ENCODE measurements around the gene PPP1R9A. TPM values are rescaled to one million over a fixed set of nuclear protein-coding genes. Genes with fewer than 3 reads are reported as not detected.

PPP1R9A gene
- total RNA-seq, 1 donor from 2014 or later = 19.9 TPM

DNA sequence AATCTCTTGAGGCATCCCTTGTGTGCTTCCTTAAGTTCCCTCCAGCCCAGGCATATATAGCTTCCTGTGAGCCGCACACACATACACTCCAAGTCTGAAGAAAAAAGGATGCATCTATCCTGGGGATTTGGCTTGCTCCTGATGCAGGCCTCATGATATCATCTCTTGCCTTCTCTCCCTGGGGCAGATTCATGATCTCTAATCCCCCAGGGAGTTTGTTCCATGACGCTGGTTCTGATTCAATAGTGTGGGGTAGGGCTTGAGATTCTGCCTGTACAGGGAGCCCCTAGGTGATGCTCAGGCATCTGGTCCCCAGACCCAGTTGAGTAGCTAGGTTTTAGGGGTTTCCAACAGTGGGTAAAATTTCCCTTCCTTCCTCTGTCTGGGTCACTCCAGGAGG is 415.5 kb downstream of the PPP1R9A start:
- DNase-seq (ENCODE audit: low read depth) = no peak
- H3K27me3 ChIP-seq (ENCODE audit: control insufficient read depth, insufficient read depth, low read length) = peaks cover 4% of the 10 kb centered on the region
- no peak overlapping the region for H3K4me3 ChIP-seq (ENCODE audit: low read depth, low read length)
- TF ChIP-seq, protein P1, sequence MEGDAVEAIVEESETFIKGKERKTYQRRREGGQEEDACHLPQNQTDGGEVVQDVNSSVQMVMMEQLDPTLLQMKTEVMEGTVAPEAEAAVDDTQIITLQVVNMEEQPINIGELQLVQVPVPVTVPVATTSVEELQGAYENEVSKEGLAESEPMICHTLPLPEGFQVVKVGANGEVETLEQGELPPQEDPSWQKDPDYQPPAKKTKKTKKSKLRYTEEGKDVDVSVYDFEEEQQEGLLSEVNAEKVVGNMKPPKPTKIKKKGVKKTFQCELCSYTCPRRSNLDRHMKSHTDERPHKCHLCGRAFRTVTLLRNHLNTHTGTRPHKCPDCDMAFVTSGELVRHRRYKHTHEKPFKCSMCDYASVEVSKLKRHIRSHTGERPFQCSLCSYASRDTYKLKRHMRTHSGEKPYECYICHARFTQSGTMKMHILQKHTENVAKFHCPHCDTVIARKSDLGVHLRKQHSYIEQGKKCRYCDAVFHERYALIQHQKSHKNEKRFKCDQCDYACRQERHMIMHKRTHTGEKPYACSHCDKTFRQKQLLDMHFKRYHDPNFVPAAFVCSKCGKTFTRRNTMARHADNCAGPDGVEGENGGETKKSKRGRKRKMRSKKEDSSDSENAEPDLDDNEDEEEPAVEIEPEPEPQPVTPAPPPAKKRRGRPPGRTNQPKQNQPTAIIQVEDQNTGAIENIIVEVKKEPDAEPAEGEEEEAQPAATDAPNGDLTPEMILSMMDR (IDR thresholded peaks at IDR 0.05; ENCODE audit: insufficient read depth, low read length, poor library complexity, severe bottlenecking) = no peak
- no peaks in the 10 kb centered on the region for H3K36me3 ChIP-seq (ENCODE audit: control insufficient read depth, insufficient read depth, low read length)

DNA sequence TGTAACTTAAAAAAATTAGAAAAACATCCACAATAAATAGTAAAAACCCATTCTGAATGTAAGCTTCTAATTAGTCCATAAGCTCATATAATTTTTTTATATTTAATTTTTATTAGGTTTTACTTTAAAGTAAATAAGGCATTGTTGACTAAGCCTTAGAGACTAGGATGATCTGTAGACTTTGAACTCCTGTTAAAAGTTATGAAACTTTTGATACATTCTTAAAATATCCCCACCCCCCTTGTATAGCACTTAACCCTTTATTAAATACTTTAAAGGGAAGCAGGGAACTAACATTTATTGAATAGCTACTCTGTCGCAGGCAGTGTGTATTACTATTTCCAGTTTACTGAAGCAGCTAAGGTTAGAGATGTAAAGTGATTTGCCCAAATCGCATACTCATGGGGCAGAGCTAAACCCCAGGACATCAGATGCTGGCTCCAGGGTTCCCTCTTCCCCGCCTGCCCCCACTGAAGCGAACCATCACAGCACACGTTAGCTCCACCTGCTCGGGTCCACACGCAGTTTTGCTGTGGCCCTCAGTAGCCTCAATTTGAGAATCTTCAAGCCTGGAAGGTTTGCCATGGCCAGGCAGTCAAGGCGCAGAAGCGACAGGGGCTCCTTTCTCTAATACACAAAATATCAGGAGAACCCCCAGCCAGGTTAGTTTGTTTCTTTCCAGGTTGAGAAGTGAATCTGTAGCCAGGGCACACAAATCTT is 416.2 kb downstream of the PPP1R9A start:
- Histone ChIP-seq H3K36me3 (ENCODE audit: control insufficient read depth, insufficient read depth, low read length) (no peaks in the 10 kb centered on the region), H3K4me3 (ENCODE audit: low read depth, low read length) (no peak overlapping the region), H3K27me3 (ENCODE audit: control insufficient read depth, insufficient read depth, low read length) (peaks cover 4% of the 10 kb centered on the region)
- TF ChIP-seq, protein P1 (IDR thresholded peaks at IDR 0.05; ENCODE audit: insufficient read depth, low read length, poor library complexity, severe bottlenecking) = no peak
- no peak for DNase-seq (ENCODE audit: low read depth)

DNA sequence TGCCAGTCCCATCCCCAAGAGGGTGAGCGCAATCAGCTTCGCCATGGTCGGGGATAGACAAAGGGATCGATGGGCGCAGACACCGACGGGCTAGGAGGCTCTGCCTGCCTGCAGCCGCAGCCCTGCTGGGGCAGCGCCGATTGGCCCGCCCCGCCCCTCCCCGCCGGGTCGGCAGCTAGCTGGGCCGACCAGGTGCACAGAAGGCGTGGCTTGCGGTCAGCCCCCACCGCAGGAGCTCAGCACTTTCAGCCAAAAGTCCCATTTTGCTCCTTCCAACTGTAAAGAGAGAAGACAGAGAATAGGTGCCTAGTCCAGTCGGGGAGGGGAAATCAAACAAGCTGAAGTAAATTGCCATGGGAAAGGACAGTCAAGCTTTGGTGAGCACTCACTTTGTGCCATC is 417.0 kb downstream of the PPP1R9A start, which contains the start of gene PON1:
PON1 (minus strand) TSS at position 102 of the 400 bp plus-strand sequence; CDS start at position 45, 57 bp downstream.
- Histone ChIP-seq H3K36me3 (ENCODE audit: control insufficient read depth, insufficient read depth, low read length) (no peaks in the 10 kb centered on the region), H3K4me3 (ENCODE audit: low read depth, low read length) (peak within 1 kb of the TSS; percentile 5), H3K27me3 (ENCODE audit: control insufficient read depth, insufficient read depth, low read length) (peaks cover 4% of the 10 kb centered on the region)
- TF ChIP-seq, protein P1 (IDR thresholded peaks at IDR 0.05; ENCODE audit: insufficient read depth, low read length, poor library complexity, severe bottlenecking) = no peak
- DNase-seq (ENCODE audit: low read depth) = no peak

DNA sequence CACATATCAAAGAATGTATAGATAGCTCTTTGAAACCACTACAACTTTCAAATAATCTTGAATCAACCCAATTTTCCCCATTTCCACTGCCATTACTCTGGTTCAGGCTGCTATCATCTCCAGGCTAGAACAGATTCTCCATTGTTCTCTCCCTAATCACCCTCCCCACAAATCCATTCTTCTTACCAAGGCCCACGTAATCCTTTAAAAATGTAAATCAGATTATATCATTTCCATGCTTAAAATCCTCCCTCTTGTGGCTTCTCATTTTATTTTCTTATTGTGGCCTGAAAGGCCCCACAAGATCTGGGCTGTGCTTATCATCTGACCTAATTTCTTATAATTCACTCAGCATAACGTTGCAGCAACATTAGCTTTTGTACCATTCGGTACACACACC is 420.0 kb downstream of the PPP1R9A start:
- H3K36me3 ChIP-seq (ENCODE audit: control insufficient read depth, insufficient read depth, low read length) = no peaks in the 10 kb centered on the region
- no peak overlapping the region for H3K4me3 ChIP-seq (ENCODE audit: low read depth, low read length)
- H3K27me3 ChIP-seq (ENCODE audit: control insufficient read depth, insufficient read depth, low read length) = peaks cover 4% of the 10 kb centered on the region
- TF ChIP-seq, protein P1 (IDR thresholded peaks at IDR 0.05; ENCODE audit: insufficient read depth, low read length, poor library complexity, severe bottlenecking) = no peak
- DNase-seq (ENCODE audit: low read depth) = no peak

DNA sequence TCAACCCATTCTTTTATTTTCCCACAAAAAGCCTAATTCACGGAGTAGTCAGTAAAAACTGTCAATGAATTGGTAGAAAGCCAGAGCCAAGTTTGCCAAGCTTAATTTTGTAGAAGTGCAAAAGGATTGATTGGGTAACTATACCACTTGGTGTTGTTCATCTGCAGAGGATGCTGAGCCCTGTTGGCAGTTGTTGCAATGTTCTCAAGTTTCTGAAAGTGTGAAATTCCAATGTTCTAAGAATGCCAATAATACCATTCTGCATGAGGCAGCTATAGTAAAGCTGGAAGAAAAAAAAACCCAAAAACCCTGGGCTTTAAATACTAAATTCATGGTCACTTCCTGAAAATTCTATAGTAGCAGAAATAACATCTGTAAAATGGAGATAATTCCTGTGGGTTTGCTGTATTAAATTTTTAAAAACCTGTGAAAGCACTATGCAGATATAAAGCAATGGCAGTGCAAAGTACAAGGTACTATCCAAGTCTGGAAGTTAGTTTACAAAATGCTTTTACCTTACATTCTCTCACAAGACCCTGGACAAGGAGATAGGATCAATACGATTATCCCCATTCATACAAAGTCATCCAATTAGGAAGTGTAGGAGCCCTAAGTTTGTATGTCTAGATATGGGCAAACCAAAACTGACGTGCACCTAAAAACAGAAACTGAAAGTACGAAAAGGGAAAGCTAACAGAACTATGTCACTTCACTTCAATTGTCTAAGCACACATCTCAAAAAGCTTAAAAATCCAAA is 423.0 kb downstream of the PPP1R9A start:
- no peak for DNase-seq (ENCODE audit: low read depth)

More for the DNA sequence above, 423.0 kb downstream of the PPP1R9A start:
- Histone ChIP-seq H3K27me3 (ENCODE audit: control insufficient read depth, insufficient read depth, low read length) (no peaks in the 10 kb centered on the region), H3K4me3 (ENCODE audit: low read depth, low read length) (no peak overlapping the region), H3K36me3 (ENCODE audit: control insufficient read depth, insufficient read depth, low read length) (no peaks in the 10 kb centered on the region)
- TF ChIP-seq, protein P1 (IDR thresholded peaks at IDR 0.05; ENCODE audit: insufficient read depth, low read length, poor library complexity, severe bottlenecking) = no peak

Measured in kidney epithelial cell (primary cell).